Fibroblast of lung (primary cell): ENCODE data around the gene ZFPM1. TPM values are rescaled to one million over a fixed set of nuclear protein-coding genes. Genes with fewer than 3 reads are reported as not detected.

Experiments used
- DNase-seq, 2 donors: peaks; one replicate each; pipeline versions ENCODE4 v3.0.0 to v3.0.0-alpha.2; 2010; ENCODE audit warnings: low read depth in 2 of 2
- H2AFZ ChIP-seq: 2 replicates; pipeline ENCODE4 v1.5.1; 2012; ENCODE audit warnings: low read length, control low read depth, inconsistent platforms
- H3K27ac ChIP-seq: 2 replicates; pipeline ENCODE4 v1.5.1; 2011; ENCODE audit warnings: low read length, control low read depth; ENCODE audit not compliant: insufficient read depth
- H3K27me3 ChIP-seq: 2 replicates; pipeline ENCODE4 v1.5.1; 2011; ENCODE audit warnings: mild to moderate bottlenecking, low read length; ENCODE audit not compliant: control insufficient read depth, insufficient read depth
- H3K36me3 ChIP-seq: 2 replicates; pipeline ENCODE4 v1.5.1; 2011; ENCODE audit warnings: low read length; ENCODE audit not compliant: control insufficient read depth, insufficient read depth
- H3K4me1 ChIP-seq: 2 replicates; pipeline ENCODE4 v1.5.1; 2011; ENCODE audit warnings: low read length; ENCODE audit not compliant: control insufficient read depth, insufficient read depth; ENCODE audit errors: extremely low read depth
- H3K4me2 ChIP-seq: 2 replicates; pipeline ENCODE4 v1.5.1; 2011; ENCODE audit warnings: low read length, control low read depth; ENCODE audit not compliant: insufficient read depth; ENCODE audit errors: extremely low read depth
- H3K4me3 ChIP-seq, 4 experiments: fragments of 200-600 bp in 1 of 4; sonication (generic) in 1 of 4; replicated peaks in 1 of 4; 2 replicates each; pipeline ENCODE4 v1.5.1; 2011 to 2016; ENCODE audit warnings: low read length in 4 of 4, low read depth in 3 of 4, mild to moderate bottlenecking in 3 of 4, control low read depth in 2 of 4, inconsistent platforms in 1 of 4, mixed read lengths in 1 of 4; ENCODE audit not compliant: insufficient read depth in 1 of 4; ENCODE audit errors: control extremely low read depth in 1 of 4
- H3K79me2 ChIP-seq: 2 replicates; pipeline ENCODE4 v1.5.1; 2012; ENCODE audit warnings: mild to moderate bottlenecking, low read length, inconsistent platforms; ENCODE audit not compliant: control insufficient read depth, insufficient read depth
- H3K9ac ChIP-seq: 2 replicates; pipeline ENCODE4 v1.5.1; 2011; ENCODE audit warnings: mild to moderate bottlenecking, low read length, control low read depth; ENCODE audit not compliant: insufficient read depth
- H3K9me3 ChIP-seq: 2 replicates; pipeline ENCODE4 v1.5.1; 2012; ENCODE audit warnings: low read depth, low read length; ENCODE audit not compliant: control insufficient read depth, insufficient read depth
- H4K20me1 ChIP-seq: 2 replicates; pipeline ENCODE4 v1.5.1; 2011; ENCODE audit warnings: low read length; ENCODE audit not compliant: control insufficient read depth, insufficient read depth; ENCODE audit errors: extremely low read depth
- EZH2 ChIP-seq: IDR thresholded peaks from 2 replicates; pipeline ENCODE4 v1.5.1; 2012; ENCODE audit warnings: low read length, control low read depth, mild to moderate bottlenecking; ENCODE audit errors: missing control alignments
- polyA plus RNA-seq, 2 donors: library from polyadenylated mRNA; depleted of rRNA in 1 of 2; stranded (reverse) in 1 of 2; unstranded in 1 of 2; fragments of >200 nt; gene quantifications; 2 replicates each; pipeline ENCODE4 v1.2.1, GENCODE V29; 2011 to 2012; ENCODE audit warnings: missing spikeins in 1 of 2
- total RNA-seq: library from RNA; depleted of rRNA; stranded (reverse); fragments of >200 nt; gene quantifications from 2 replicates; pipeline ENCODE4 v1.2.1, GENCODE V29; 2014
- TF ChIP-seq, protein P1 (sequence below), 2 donors: IDR thresholded peaks in 1 of 2; conservative IDR thresholded peaks in 1 of 2; 1 replicate in 1 of 2; 2 replicates in 1 of 2; pipeline ENCODE4 v1.5.1; 2011 to 2012; ENCODE audit warnings: low read length in 2 of 2, control low read depth in 1 of 2, inconsistent platforms in 1 of 2, low read depth in 1 of 2, mild to moderate bottlenecking in 1 of 2

The ZFPM1 gene
- total and polyA plus RNA-seq, 2 donors (not counting 1 experiment from before 2014, with no cell fraction given) = 0.27 to 1.7 TPM

DNA sequence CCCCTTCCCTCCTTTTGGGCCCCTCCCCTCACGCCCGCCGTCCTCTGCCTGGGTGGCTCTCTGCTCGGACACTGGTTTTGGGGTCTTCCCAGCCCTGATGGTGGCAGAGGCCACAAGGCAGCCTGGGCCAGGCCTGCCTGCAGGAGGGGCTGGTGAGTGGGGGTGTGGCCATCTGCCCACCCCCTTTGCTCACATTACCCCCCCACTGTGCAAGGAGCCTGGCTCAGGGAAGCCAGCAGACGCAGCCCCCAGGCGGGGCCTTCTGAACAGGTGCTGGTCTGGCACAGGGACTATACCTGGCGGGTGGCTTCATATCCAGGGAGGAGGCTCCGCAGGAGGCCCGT is 10.7 kb upstream of the ZFPM1 start:
- Histone ChIP-seq H4K20me1 (no peaks in the 10 kb centered on the region), H3K79me2 (no peaks in the 10 kb centered on the region), H3K36me3 (no peaks in the 10 kb centered on the region), H3K27ac (no peak overlapping the region), H3K27me3 (peaks cover 4% of the 10 kb centered on the region), H3K4me2 (no peak overlapping the region), H3K4me1 (no peaks in the 10 kb centered on the region), H3K4me3 (no peak overlapping the region), H2AFZ (no peak overlapping the region), H3K9me3 (no peaks in the 10 kb centered on the region), H3K9ac (no peak overlapping the region)
- DNase-seq = no peak
- TF ChIP-seq, protein P1, sequence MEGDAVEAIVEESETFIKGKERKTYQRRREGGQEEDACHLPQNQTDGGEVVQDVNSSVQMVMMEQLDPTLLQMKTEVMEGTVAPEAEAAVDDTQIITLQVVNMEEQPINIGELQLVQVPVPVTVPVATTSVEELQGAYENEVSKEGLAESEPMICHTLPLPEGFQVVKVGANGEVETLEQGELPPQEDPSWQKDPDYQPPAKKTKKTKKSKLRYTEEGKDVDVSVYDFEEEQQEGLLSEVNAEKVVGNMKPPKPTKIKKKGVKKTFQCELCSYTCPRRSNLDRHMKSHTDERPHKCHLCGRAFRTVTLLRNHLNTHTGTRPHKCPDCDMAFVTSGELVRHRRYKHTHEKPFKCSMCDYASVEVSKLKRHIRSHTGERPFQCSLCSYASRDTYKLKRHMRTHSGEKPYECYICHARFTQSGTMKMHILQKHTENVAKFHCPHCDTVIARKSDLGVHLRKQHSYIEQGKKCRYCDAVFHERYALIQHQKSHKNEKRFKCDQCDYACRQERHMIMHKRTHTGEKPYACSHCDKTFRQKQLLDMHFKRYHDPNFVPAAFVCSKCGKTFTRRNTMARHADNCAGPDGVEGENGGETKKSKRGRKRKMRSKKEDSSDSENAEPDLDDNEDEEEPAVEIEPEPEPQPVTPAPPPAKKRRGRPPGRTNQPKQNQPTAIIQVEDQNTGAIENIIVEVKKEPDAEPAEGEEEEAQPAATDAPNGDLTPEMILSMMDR (conservative IDR thresholded peaks at IDR 0.05 in 1 of 2, IDR thresholded peaks at IDR 0.05 in 1 of 2; ENCODE audit: low read depth in 1 of 2, low read length in 2 of 2) = no peak
- no peak for TF ChIP-seq EZH2

DNA sequence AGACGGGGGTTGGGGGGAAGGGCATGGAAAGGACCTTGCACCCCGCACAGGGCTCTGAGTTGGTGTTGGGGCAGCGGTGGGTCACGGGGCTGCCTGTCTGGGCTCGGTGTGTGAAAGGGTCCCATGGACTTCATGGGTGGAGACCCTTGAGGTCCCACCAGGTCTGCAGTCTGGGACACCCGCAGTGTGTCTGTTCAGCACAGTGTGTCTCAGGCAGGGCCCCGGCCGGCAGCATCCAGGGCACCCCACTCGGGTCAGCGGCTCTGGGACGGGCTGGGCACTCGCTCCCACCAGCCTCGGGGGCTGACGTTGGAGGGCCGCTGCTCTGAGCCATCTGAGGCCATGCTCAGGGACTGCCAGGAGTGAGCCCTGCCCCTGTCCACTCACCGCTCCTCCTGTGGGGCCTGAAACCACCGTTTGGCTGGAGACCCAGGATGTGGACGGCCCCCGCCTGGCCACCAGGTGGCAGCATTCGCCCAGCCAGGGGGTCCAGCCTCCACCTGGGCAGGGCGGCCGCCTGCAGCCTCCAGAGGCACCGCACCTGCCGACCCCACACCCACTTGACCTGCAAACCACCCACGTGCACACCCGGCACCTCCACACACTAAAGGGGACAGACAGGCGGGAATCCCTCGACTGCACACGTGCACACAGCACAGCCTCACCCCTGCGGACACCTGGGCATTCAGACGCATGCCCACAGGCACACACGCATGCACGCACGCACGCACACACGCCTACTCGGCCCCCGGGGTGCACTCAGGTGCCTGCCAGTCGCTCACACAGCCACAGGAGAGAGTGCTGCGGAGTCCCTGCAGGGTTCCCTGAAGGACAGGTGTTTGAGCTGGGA is 10.1 kb upstream of the ZFPM1 start:
- no peak for TF ChIP-seq EZH2
- TF ChIP-seq, protein P1 (conservative IDR thresholded peaks at IDR 0.05 in 1 of 2, IDR thresholded peaks at IDR 0.05 in 1 of 2; ENCODE audit: low read depth in 1 of 2, low read length in 2 of 2) = peak; percentile 61 to 82
- H3K4me1 ChIP-seq = no peaks in the 10 kb centered on the region
- no peaks in the 10 kb centered on the region for H4K20me1 ChIP-seq
- H3K27ac ChIP-seq = no peak overlapping the region
- H3K9ac ChIP-seq = no peak overlapping the region
- no peak overlapping the region for H3K4me2 ChIP-seq
- no peaks in the 10 kb centered on the region for H3K36me3 ChIP-seq
- peak; percentile 48 to 55 for DNase-seq
- H3K27me3 ChIP-seq = peaks cover 4% of the 10 kb centered on the region
- no peak overlapping the region for H2AFZ ChIP-seq
- H3K79me2 ChIP-seq = no peaks in the 10 kb centered on the region
- H3K4me3 ChIP-seq = no peak overlapping the region
- no peaks in the 10 kb centered on the region for H3K9me3 ChIP-seq

DNA sequence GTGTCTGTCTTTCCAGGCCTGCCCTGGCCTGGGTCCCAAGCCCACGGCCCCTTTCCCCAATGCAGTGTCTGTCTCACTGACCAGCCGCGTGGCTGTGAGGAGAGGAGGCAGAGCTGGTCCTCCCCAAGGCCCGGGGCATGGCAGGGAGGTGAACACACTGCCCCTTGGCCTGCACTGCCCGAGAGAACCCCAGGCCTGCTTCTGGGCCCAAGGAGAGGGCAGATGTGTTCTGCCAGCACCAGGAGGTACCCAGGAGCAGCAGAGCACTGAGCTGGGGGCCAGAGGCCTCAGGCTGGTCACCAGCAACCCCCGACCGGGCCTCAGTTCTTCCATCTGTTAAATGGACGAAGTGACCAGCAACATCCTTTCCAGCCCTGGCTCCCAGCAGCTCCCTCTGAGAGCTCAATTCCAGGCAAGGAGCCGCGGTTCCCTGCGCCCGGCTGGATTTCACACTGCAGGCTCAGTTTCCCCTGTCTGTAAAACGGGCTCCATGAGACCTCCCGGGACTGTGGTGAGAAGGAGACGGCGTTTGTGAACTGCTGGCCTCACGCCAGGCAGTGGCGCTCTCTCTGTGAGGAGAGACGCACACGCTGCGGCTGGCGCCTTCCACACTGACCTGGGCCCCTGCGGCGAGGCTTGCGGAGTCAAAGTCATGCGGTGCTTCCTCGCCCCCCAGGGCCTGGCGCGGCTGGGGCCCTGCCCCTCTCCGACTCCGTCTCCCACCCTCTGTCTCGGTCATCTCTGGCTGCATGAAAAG is 8.1 kb upstream of the ZFPM1 start:
- Histone ChIP-seq H3K27me3 (peaks cover 4% of the 10 kb centered on the region), H2AFZ (no peak overlapping the region), H3K4me2 (no peak overlapping the region), H3K9me3 (no peaks in the 10 kb centered on the region), H3K27ac (no peak overlapping the region), H3K36me3 (no peaks in the 10 kb centered on the region), H3K4me3 (no peak overlapping the region), H3K9ac (no peak overlapping the region), H3K4me1 (no peaks in the 10 kb centered on the region), H4K20me1 (no peaks in the 10 kb centered on the region), H3K79me2 (no peaks in the 10 kb centered on the region)
- no peak for DNase-seq
- no peak for TF ChIP-seq EZH2
- TF ChIP-seq, protein P1 (conservative IDR thresholded peaks at IDR 0.05 in 1 of 2, IDR thresholded peaks at IDR 0.05 in 1 of 2; ENCODE audit: low read depth in 1 of 2, low read length in 2 of 2) = no peak
